Effector CD4-positive, alpha-beta T cell (primary cell): ENCODE results near the gene STN1.

Experiments used
- DNase-seq: peaks from one replicate; pipeline ENCODE4 v3.0.0-alpha.2; 2020

STN1 gene

GRCh38 chr10:103928784-103929183, 10.8 kb upstream of the STN1 start:
- no peak for DNase-seq

- DNase-seq = no peak
Measured at GRCh38 chr10:103926722-103927319, 8.8 kb upstream of the STN1 start.

- no peak for DNase-seq
Measured at GRCh38 chr10:103925591-103925990, 7.6 kb upstream of the STN1 start.

- DNase-seq = no peak
Measured at GRCh38 chr10:103923502-103923901, 5.5 kb upstream of the STN1 start.

- no peak for DNase-seq
Measured at GRCh38 chr10:103922659-103923058, 4.7 kb upstream of the STN1 start.

GRCh38 chr10:103921750-103922195, 3.8 kb upstream of the STN1 start:
- no peak for DNase-seq

- no peak for DNase-seq
Measured at GRCh38 chr10:103921248-103921647, 3.3 kb upstream of the STN1 start.

GRCh38 chr10:103919648-103920025, 1.7 kb upstream of the STN1 start:
- no peak for DNase-seq

GRCh38 chr10:103917302-103918052, 507 bp downstream of the STN1 start:
- no peak for DNase-seq

- no peak for DNase-seq
Measured at GRCh38 chr10:103916876-103917275, 1.1 kb downstream of the STN1 start.

- DNase-seq = no peak
Measured at GRCh38 chr10:103916254-103916653, 1.7 kb downstream of the STN1 start.

- DNase-seq = no peak
Measured at GRCh38 chr10:103915796-103916195, 2.2 kb downstream of the STN1 start.

GRCh38 chr10:103912759-103913158, 5.2 kb downstream of the STN1 start:
- no peak for DNase-seq

- peak; percentile 32 for DNase-seq
Measured at GRCh38 chr10:103911021-103911459, 6.9 kb downstream of the STN1 start.

- no peak for DNase-seq
Measured at GRCh38 chr10:103910442-103911012, 7.5 kb downstream of the STN1 start.

- no peak for DNase-seq
Measured at GRCh38 chr10:103905441-103905840, 12.5 kb downstream of the STN1 start.

- DNase-seq = no peak
Measured at GRCh38 chr10:103901299-103901698, 16.7 kb downstream of the STN1 start.

- DNase-seq = no peak
Measured at GRCh38 chr10:103899312-103899711, 18.7 kb downstream of the STN1 start.

- no peak for DNase-seq
Measured at GRCh38 chr10:103897241-103897774, 20.7 kb downstream of the STN1 start.

GRCh38 chr10:103896225-103896624, 21.8 kb downstream of the STN1 start:
- no peak for DNase-seq

GRCh38 chr10:103895411-103896186, 22.4 kb downstream of the STN1 start:
- no peak for DNase-seq

GRCh38 chr10:103894441-103894864, 23.5 kb downstream of the STN1 start:
- no peak for DNase-seq

GRCh38 chr10:103893817-103894216, 24.2 kb downstream of the STN1 start:
- no peak for DNase-seq
